HL-60 (cell line): ENCODE data around the gene NDP.

Experiments used
- DNase-seq, 2 experiments: peaks; one replicate each; pipeline ENCODE4 v3.0.0-alpha.2; 2010 to 2020; ENCODE audit warnings: low read depth in 1 of 2, low spot score in 1 of 2
- H3K27ac ChIP-seq: fragments of 250-450 bp; sonication (Bioruptor Pico); replicated peaks from 2 replicates; pipeline ENCODE4 v1.5.1; 2020; ENCODE audit warnings: mild to moderate bottlenecking, moderate library complexity
- H3K27me3 ChIP-seq: fragments of 250-450 bp; sonication (Bioruptor Pico); 2 replicates; pipeline ENCODE4 v1.5.1; 2021; ENCODE audit warnings: mild to moderate bottlenecking, moderate library complexity; ENCODE audit not compliant: insufficient read depth, poor library complexity, severe bottlenecking
- H3K4me3 ChIP-seq: replicated peaks from 2 replicates; pipeline ENCODE4 v1.5.1; 2011; ENCODE audit warnings: mild to moderate bottlenecking, control low read depth, low read length; ENCODE audit not compliant: insufficient read depth
- GABPA ChIP-seq: IDR thresholded peaks from 2 replicates; pipeline ENCODE4 v1.6.1; 2012; ENCODE audit warnings: low read depth
- POLR2AphosphoS5 ChIP-seq: IDR thresholded peaks from 2 replicates; pipeline ENCODE4 v1.6.1; 2012; ENCODE audit warnings: low read depth
- SPI1 ChIP-seq: IDR thresholded peaks from 2 replicates; pipeline ENCODE4 v1.6.1; 2012; ENCODE audit warnings: low read depth, mild to moderate bottlenecking, borderline replicate concordance
- TF ChIP-seq, protein P1 (sequence below): IDR thresholded peaks from 2 replicates; pipeline ENCODE4 v1.6.1; 2012; ENCODE audit warnings: low read depth; ENCODE audit not compliant: insufficient replicate concordance
- TF ChIP-seq, protein P2 (sequence below): IDR thresholded peaks from one replicate; pipeline ENCODE4 v1.5.1; 2011; ENCODE audit warnings: low read length, control low read depth, inconsistent platforms; ENCODE audit not compliant: insufficient read depth

NDP gene

GRCh38 chrX:44019911-44020310 is 46.7 kb upstream of the NDP start:
- no peak overlapping the region for H3K4me3 ChIP-seq

DNA sequence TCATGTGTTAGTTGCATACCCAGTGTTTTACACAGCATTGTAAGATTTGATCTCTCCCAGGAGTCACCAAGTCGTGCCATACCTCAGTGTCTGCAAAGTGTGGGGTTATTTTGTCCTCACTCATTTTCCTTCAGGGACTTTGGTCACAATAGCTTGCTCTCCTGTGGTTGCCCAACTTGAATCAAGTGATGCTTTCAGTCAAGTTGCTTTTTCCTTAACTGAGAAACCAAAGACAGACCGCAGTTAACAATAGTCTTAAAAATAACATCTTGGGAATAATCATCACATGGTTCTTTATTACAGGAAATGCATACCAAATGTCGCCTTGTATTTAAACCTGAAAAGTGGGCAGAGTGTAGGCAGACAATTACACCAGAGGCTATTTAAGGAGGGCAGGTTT is 44.5 kb upstream of the NDP start:
- TF ChIP-seq POLR2AphosphoS5 (no peak), SPI1 (no peak), GABPA (no peak)
- TF ChIP-seq, protein P1, sequence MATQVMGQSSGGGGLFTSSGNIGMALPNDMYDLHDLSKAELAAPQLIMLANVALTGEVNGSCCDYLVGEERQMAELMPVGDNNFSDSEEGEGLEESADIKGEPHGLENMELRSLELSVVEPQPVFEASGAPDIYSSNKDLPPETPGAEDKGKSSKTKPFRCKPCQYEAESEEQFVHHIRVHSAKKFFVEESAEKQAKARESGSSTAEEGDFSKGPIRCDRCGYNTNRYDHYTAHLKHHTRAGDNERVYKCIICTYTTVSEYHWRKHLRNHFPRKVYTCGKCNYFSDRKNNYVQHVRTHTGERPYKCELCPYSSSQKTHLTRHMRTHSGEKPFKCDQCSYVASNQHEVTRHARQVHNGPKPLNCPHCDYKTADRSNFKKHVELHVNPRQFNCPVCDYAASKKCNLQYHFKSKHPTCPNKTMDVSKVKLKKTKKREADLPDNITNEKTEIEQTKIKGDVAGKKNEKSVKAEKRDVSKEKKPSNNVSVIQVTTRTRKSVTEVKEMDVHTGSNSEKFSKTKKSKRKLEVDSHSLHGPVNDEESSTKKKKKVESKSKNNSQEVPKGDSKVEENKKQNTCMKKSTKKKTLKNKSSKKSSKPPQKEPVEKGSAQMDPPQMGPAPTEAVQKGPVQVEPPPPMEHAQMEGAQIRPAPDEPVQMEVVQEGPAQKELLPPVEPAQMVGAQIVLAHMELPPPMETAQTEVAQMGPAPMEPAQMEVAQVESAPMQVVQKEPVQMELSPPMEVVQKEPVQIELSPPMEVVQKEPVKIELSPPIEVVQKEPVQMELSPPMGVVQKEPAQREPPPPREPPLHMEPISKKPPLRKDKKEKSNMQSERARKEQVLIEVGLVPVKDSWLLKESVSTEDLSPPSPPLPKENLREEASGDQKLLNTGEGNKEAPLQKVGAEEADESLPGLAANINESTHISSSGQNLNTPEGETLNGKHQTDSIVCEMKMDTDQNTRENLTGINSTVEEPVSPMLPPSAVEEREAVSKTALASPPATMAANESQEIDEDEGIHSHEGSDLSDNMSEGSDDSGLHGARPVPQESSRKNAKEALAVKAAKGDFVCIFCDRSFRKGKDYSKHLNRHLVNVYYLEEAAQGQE: no peak
- TF ChIP-seq, protein P2, sequence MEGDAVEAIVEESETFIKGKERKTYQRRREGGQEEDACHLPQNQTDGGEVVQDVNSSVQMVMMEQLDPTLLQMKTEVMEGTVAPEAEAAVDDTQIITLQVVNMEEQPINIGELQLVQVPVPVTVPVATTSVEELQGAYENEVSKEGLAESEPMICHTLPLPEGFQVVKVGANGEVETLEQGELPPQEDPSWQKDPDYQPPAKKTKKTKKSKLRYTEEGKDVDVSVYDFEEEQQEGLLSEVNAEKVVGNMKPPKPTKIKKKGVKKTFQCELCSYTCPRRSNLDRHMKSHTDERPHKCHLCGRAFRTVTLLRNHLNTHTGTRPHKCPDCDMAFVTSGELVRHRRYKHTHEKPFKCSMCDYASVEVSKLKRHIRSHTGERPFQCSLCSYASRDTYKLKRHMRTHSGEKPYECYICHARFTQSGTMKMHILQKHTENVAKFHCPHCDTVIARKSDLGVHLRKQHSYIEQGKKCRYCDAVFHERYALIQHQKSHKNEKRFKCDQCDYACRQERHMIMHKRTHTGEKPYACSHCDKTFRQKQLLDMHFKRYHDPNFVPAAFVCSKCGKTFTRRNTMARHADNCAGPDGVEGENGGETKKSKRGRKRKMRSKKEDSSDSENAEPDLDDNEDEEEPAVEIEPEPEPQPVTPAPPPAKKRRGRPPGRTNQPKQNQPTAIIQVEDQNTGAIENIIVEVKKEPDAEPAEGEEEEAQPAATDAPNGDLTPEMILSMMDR: no peak
- DNase-seq: no peak
- no peak overlapping the region for H3K4me3 ChIP-seq

More at GRCh38 chrX:44019911-44020310, 46.7 kb upstream of the NDP start:
- no peaks in the 10 kb centered on the region for H3K27me3 ChIP-seq
- H3K27ac ChIP-seq: no peak overlapping the region
- TF ChIP-seq POLR2AphosphoS5: no peak
- TF ChIP-seq SPI1: no peak
- TF ChIP-seq, protein P1: no peak
- no peak for DNase-seq

DNA sequence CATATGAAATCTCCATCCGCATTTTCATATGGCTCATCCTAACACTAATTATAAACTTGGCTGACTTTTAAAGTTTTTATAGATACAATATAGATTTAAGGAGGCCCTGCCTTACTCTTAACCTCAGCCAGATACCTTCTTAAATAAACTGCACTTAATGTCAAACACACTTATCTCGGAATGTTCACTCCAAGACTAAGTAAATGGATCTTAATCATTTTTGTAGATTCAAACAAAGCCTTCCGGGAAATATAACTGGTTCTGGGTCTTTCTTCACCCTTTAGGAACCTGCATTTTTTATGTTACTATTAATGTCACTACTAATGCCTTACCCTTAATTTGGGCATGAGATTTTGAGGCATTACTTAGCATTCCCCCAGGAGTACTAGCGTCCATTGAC is 43.7 kb upstream of the NDP start:
- Histone ChIP-seq H3K4me3 (no peak overlapping the region), H3K27me3 (no peaks in the 10 kb centered on the region), H3K27ac (no peak overlapping the region)
- no peak for DNase-seq
- TF ChIP-seq GABPA: no peak
- no peak for TF ChIP-seq POLR2AphosphoS5
- TF ChIP-seq, protein P2: no peak
- TF ChIP-seq SPI1: no peak
- TF ChIP-seq, protein P1: no peak

More for the DNA sequence above, 44.5 kb upstream of the NDP start:
- Histone ChIP-seq H3K27ac (no peak overlapping the region), H3K27me3 (no peaks in the 10 kb centered on the region)
